ENCODE data around the gene ABR. TPM values are rescaled to one million over a fixed set of nuclear protein-coding genes. Genes with fewer than 3 reads are reported as not detected.

ABR gene
- total and polyA plus RNA-seq, 2 donors from 2014 or later, result 18.7 to 116 TPM

DNA sequence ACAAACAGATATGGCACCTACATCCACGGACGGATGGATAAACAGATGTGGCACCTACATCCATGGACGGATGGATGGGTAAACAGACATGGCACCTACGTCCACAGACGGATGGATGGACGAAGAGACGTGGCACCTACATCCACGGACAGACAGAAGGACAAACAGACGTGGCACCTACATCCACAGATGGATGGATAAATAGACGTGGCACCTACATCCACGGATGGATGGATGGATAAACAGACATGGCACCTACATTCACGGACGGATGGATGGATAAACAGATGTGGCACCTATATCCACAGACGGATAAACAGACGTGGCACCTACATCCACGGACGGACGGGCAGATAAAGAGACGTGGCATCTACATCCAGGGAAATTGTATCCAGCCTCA, 137.3 kb downstream of the ABR start:
- no peaks in the 10 kb centered on the region for H3K27me3 ChIP-seq (ENCODE audit: control insufficient read depth, insufficient read depth, low read length)
- no peak overlapping the region for H3K27ac ChIP-seq (ENCODE audit: low read depth in 2 of 2, low read length in 2 of 2)
- DNase-seq (peak in 1 of 5 donors; percentile 18), FAIRE-seq (no peak)
- H3K4me1 ChIP-seq (ENCODE audit: control insufficient read depth in 2 of 3, insufficient read depth in 2 of 3, low read depth in 1 of 3, low read length in 3 of 3), result peaks cover 0 to 8% (median 0%) of the 10 kb centered on the region in 3 donors
- no peak overlapping the region for H3K9ac ChIP-seq (ENCODE audit: low read length in 3 of 3)
- intact Hi-C loops (cut with DNase I), result no loop called here
- H3K9me3 ChIP-seq (ENCODE audit: control insufficient read depth in 2 of 3, insufficient read depth in 1 of 3, low read length in 3 of 3), result no peaks in the 10 kb centered on the region
- no peak overlapping the region for H3K4me3 ChIP-seq (ENCODE audit: low read length in 3 of 3)
- H3K36me3 ChIP-seq (ENCODE audit: control insufficient read depth in 2 of 3, insufficient read depth in 3 of 3, low read length in 3 of 3), result peaks cover 0 to 2% (median 0%) of the 10 kb centered on the region in 3 donors
- TF ChIP-seq CTCF (IDR thresholded peaks at IDR 0.05; ENCODE audit: borderline replicate concordance, extremely low read depth, insufficient read depth), result no peak

GRCh38 chr17:1041746-1042145, 138.0 kb downstream of the ABR start:
- FAIRE-seq (no peak), DNase-seq (peak in 1 of 5 donors; percentile 37)
- TF ChIP-seq CTCF (IDR thresholded peaks at IDR 0.05; ENCODE audit: borderline replicate concordance, extremely low read depth, insufficient read depth), result no peak
- no peaks in the 10 kb centered on the region for H3K27me3 ChIP-seq (ENCODE audit: control insufficient read depth, insufficient read depth, low read length)
- H3K9ac ChIP-seq (ENCODE audit: low read length in 3 of 3), result no peak overlapping the region
- no peak overlapping the region for H3K27ac ChIP-seq (ENCODE audit: low read depth in 2 of 2, low read length in 2 of 2)
- H3K4me1 ChIP-seq (ENCODE audit: control insufficient read depth in 2 of 3, insufficient read depth in 2 of 3, low read depth in 1 of 3, low read length in 3 of 3), result peaks cover 0 to 8% (median 0%) of the 10 kb centered on the region in 3 donors
- no peak overlapping the region for H3K4me3 ChIP-seq (ENCODE audit: low read length in 3 of 3)
- H3K36me3 ChIP-seq (ENCODE audit: control insufficient read depth in 2 of 3, insufficient read depth in 3 of 3, low read length in 3 of 3), result peaks cover 0 to 2% (median 0%) of the 10 kb centered on the region in 3 donors
- intact Hi-C loops (cut with DNase I), result no loop called here
- H3K9me3 ChIP-seq (ENCODE audit: control insufficient read depth in 2 of 3, insufficient read depth in 1 of 3, low read length in 3 of 3), result no peaks in the 10 kb centered on the region

DNA sequence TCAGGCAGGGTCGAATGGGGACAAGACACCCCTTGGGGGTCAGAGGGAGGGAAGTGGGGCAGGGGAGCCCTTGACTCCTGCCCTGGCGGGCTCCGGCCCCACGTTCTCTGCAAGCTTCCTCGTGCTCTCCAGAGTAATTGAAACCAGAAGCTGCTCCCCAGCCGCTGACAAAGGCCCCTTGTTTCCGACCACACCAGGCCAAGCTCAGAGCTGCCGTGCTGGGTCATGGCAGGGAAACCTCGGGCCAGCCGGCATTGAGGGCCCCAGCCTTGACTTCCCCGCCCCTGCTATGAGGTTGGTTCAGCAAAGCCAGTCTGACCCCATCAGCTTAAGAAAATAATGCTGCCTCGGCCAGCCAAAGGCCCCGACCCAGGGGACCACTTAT, 139.6 kb downstream of the ABR start:
- DNase-seq (peak in 2 of 5 donors; percentile 50 to 64), FAIRE-seq (no peak)
- no peak for TF ChIP-seq CTCF (IDR thresholded peaks at IDR 0.05; ENCODE audit: borderline replicate concordance, extremely low read depth, insufficient read depth)
- H3K4me1 ChIP-seq (ENCODE audit: control insufficient read depth in 2 of 3, insufficient read depth in 2 of 3, low read depth in 1 of 3, low read length in 3 of 3), result peaks cover 0 to 6% (median 0%) of the 10 kb centered on the region in 3 donors
- no peaks in the 10 kb centered on the region for H3K9me3 ChIP-seq (ENCODE audit: control insufficient read depth in 2 of 3, insufficient read depth in 1 of 3, low read length in 3 of 3)
- H3K4me3 ChIP-seq (ENCODE audit: low read length in 3 of 3), result no peak overlapping the region
- H3K27me3 ChIP-seq (ENCODE audit: control insufficient read depth, insufficient read depth, low read length), result no peaks in the 10 kb centered on the region
- intact Hi-C loops (cut with DNase I), result no loop called here
- H3K9ac ChIP-seq (ENCODE audit: low read length in 3 of 3), result peak overlapping the region in 1 of 3 donors; percentile 12
- H3K27ac ChIP-seq (ENCODE audit: low read depth in 2 of 2, low read length in 2 of 2), result peak overlapping the region in 1 of 2 donors; percentile 29
- H3K36me3 ChIP-seq (ENCODE audit: control insufficient read depth in 2 of 3, insufficient read depth in 3 of 3, low read length in 3 of 3), result peaks cover 0 to 2% (median 0%) of the 10 kb centered on the region in 3 donors
